Tibial artery (tissue), 4 donors: Measurements from ENCODE around the gene ZPR1.

Source experiments
- DNase-seq, 2 donors: peaks; one replicate each; pipeline ENCODE4 v3.0.0-alpha.2; 2019
- H3K27ac ChIP-seq, 2 donors: fragments of 200-600 bp; sonication (generic) in 1 of 2; 1 replicate in 1 of 2; 2 replicates in 1 of 2; pipeline ENCODE4 v1.5.1; 2018 to 2019; ENCODE audit warnings: mild to moderate bottlenecking in 1 of 2
- H3K27me3 ChIP-seq, 2 donors: fragments of 200-600 bp; sonication (generic) in 1 of 2; one replicate each; pipeline versions ENCODE4 v1.5.1 to v1.6.0; 2016 to 2019
- H3K36me3 ChIP-seq, 3 donors: fragments of 200-600 bp; sonication (generic) in 2 of 3; one replicate each; pipeline ENCODE4 v1.5.1; 2016 to 2019; ENCODE audit warnings: mild to moderate bottlenecking in 2 of 3
- H3K4me1 ChIP-seq, 4 donors: fragments of 200-600 bp; sonication (generic) in 2 of 4; 1 replicate in 3 of 4; 2 replicates in 1 of 4; pipeline ENCODE4 v1.5.1; 2016 to 2019
- H3K4me3 ChIP-seq, 2 donors: fragments of 200-600 bp; sonication (generic) in 1 of 2; 1 replicate in 1 of 2; 2 replicates in 1 of 2; pipeline ENCODE4 v1.5.1; 2018 to 2019; ENCODE audit warnings: mild to moderate bottlenecking in 2 of 2
- H3K9me3 ChIP-seq, 3 donors: fragments of 200-600 bp; sonication (generic) in 1 of 3; one replicate each; pipeline ENCODE4 v1.5.1; 2016 to 2019
- CTCF ChIP-seq, 2 experiments: fragments of 200-600 bp in 1 of 2; fragments of 450-650 bp in 1 of 2; IDR thresholded peaks; one replicate each; pipeline ENCODE4 v1.5.1; 2017 to 2019; ENCODE audit warnings: antibody characterized with exemption in 2 of 2, mild to moderate bottlenecking in 1 of 2, moderate library complexity in 1 of 2
- intact Hi-C: fragments of 100-400 bp; cut with DNase I; formaldehyde crosslinking; loops from one replicate; pipeline ENCODE4 v1.15.0; 2023; ENCODE audit warnings: low total_unique reads

The ZPR1 gene

GRCh38 chr11:116797816-116798215, 10.0 kb upstream of the ZPR1 start:
- H3K27me3 ChIP-seq: peaks cover 0 to 13% of the 10 kb centered on the region in 2 donors
- H3K36me3 ChIP-seq: no peaks in the 10 kb centered on the region
- H3K4me1 ChIP-seq: no peaks in the 10 kb centered on the region
- no peak for DNase-seq
- TF ChIP-seq CTCF (IDR thresholded peaks at IDR 0.05): no peak
- no peak overlapping the region for H3K4me3 ChIP-seq
- intact Hi-C loops: no loop called here
- no peaks in the 10 kb centered on the region for H3K9me3 ChIP-seq
- no peak overlapping the region for H3K27ac ChIP-seq

- peaks cover 0 to 5% of the 10 kb centered on the region in 2 donors for H3K27me3 ChIP-seq
- no peak overlapping the region for H3K27ac ChIP-seq
- peaks cover 0 to 1% (median under 1%) of the 10 kb centered on the region in 4 donors for H3K4me1 ChIP-seq
- no peaks in the 10 kb centered on the region for H3K36me3 ChIP-seq
- H3K9me3 ChIP-seq: no peaks in the 10 kb centered on the region
- H3K4me3 ChIP-seq: no peak overlapping the region
- intact Hi-C loops: no loop called here
- DNase-seq: no peak
- no peak for TF ChIP-seq CTCF (IDR thresholded peaks at IDR 0.05)
Observed at GRCh38 chr11:116796548-116796947, 8.7 kb upstream of the ZPR1 start.

- H3K4me1 ChIP-seq: peaks cover 0 to 8% (median 4%) of the 10 kb centered on the region in 4 donors
- DNase-seq: no peak
- no peak overlapping the region for H3K4me3 ChIP-seq
- no peak for TF ChIP-seq CTCF (IDR thresholded peaks at IDR 0.05)
- H3K27ac ChIP-seq: no peak overlapping the region
- peaks cover 0 to 3% of the 10 kb centered on the region in 2 donors for H3K27me3 ChIP-seq
- intact Hi-C loops: loop anchor here (5.0 kb wide), 2 partner anchors 42 to 312 kb away; partner anchors contain the start of gene APOA1
- H3K36me3 ChIP-seq: no peaks in the 10 kb centered on the region
- H3K9me3 ChIP-seq: no peaks in the 10 kb centered on the region
Observed at GRCh38 chr11:116794851-116795250, 7.0 kb upstream of the ZPR1 start.

GRCh38 chr11:116793772-116794097, 5.9 kb upstream of the ZPR1 start:
- Histone ChIP-seq H3K4me1 (peaks cover 0 to 10% (median 5%) of the 10 kb centered on the region in 4 donors), H3K36me3 (no peaks in the 10 kb centered on the region)
- intact Hi-C loops: loop anchor here (5.0 kb wide), 2 partner anchors 44 to 314 kb away; partner anchors contain the start of gene APOA1

GRCh38 chr11:116792869-116793771, 5.3 kb upstream of the ZPR1 start:
- no peak for DNase-seq
- no peak overlapping the region for H3K4me3 ChIP-seq

More at GRCh38 chr11:116793772-116794097, 5.9 kb upstream of the ZPR1 start:
- Histone ChIP-seq H3K9me3 (no peaks in the 10 kb centered on the region), H3K4me3 (no peak overlapping the region), H3K27me3 (peaks cover 0 to 3% of the 10 kb centered on the region in 2 donors), H3K27ac (no peak overlapping the region)
- TF ChIP-seq CTCF (IDR thresholded peaks at IDR 0.05): no peak
- no peak for DNase-seq

More at GRCh38 chr11:116792869-116793771, 5.3 kb upstream of the ZPR1 start:
- Histone ChIP-seq H3K27me3 (peaks cover 0 to 3% of the 10 kb centered on the region in 2 donors), H3K36me3 (no peaks in the 10 kb centered on the region), H3K27ac (no peak overlapping the region), H3K9me3 (no peaks in the 10 kb centered on the region), H3K4me1 (peaks cover 0 to 16% (median 10%) of the 10 kb centered on the region in 4 donors)
- intact Hi-C loops: loop anchor here (5.0 kb wide), 2 partner anchors 44 to 314 kb away; partner anchors contain the start of gene APOA1
- no peak for TF ChIP-seq CTCF (IDR thresholded peaks at IDR 0.05)
